Measurements from ENCODE around the gene MMP15.
A peak's percentile ranks its signal among the peaks of the same experiment; 100 is the strongest.

MMP15 gene

GRCh38 chr16:57992084-57992483, 33.5 kb upstream of the MMP15 start:
- H3K4me3 ChIP-seq (replicated peaks; ENCODE audit: low read depth, low read length): no peak overlapping the region
- TF ChIP-seq CTCF (IDR thresholded peaks at IDR 0.05; ENCODE audit: low read depth, low read length, missing control alignments): no peak
- DNase-seq (ENCODE audit: extremely low read depth, low read depth): no peak

DNA sequence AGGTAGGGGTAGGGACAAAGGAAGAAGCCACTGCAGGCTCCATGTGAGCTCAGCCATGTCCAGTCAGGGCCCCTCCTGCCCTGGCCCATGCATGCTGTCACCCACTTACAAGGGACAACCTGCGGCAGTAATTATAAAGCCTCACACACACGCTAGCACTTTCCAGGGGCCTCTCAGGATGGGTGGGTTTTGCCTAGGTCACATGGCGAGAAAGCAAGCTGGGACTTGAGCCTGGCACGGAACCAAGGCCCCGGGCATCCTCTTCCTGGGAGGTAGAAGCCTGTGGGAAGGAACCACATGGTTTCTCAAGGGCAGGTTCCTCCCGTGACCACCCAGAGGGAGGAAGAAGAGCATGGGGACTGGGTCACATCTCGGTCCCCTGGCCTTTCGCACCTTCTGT, 32.1 kb upstream of the MMP15 start:
- no peak for TF ChIP-seq CTCF (IDR thresholded peaks at IDR 0.05; ENCODE audit: low read depth, low read length, missing control alignments)
- DNase-seq (ENCODE audit: extremely low read depth, low read depth): no peak
- H3K4me3 ChIP-seq (replicated peaks; ENCODE audit: low read depth, low read length): no peak overlapping the region

GRCh38 chr16:57993897-57994296, 31.7 kb upstream of the MMP15 start:
- H3K4me3 ChIP-seq (replicated peaks; ENCODE audit: low read depth, low read length): no peak overlapping the region
- TF ChIP-seq CTCF (IDR thresholded peaks at IDR 0.05; ENCODE audit: low read depth, low read length, missing control alignments): no peak
- DNase-seq (ENCODE audit: extremely low read depth, low read depth): no peak

GRCh38 chr16:57994361-57994760, 31.2 kb upstream of the MMP15 start:
- no peak for DNase-seq (ENCODE audit: extremely low read depth, low read depth)
- no peak for TF ChIP-seq CTCF (IDR thresholded peaks at IDR 0.05; ENCODE audit: low read depth, low read length, missing control alignments)
- H3K4me3 ChIP-seq (replicated peaks; ENCODE audit: low read depth, low read length): no peak overlapping the region

- TF ChIP-seq CTCF (IDR thresholded peaks at IDR 0.05; ENCODE audit: low read depth, low read length, missing control alignments): peak; percentile 54
- no peak overlapping the region for H3K4me3 ChIP-seq (replicated peaks; ENCODE audit: low read depth, low read length)
- DNase-seq (ENCODE audit: extremely low read depth, low read depth): no peak
Measured at GRCh38 chr16:57994778-57995177, 30.8 kb upstream of the MMP15 start.

- no peak for DNase-seq (ENCODE audit: extremely low read depth, low read depth)
- no peak overlapping the region for H3K4me3 ChIP-seq (replicated peaks; ENCODE audit: low read depth, low read length)
- no peak for TF ChIP-seq CTCF (IDR thresholded peaks at IDR 0.05; ENCODE audit: low read depth, low read length, missing control alignments)
Measured at GRCh38 chr16:57995721-57996405, 29.7 kb upstream of the MMP15 start.
